Tibial nerve (tissue), 4 donors: ENCODE data around the gene SH2D6. TPM values are rescaled to one million over a fixed set of nuclear protein-coding genes. Genes with fewer than 3 reads are reported as not detected.

Experiments
- DNase-seq, 2 donors: peaks; one replicate each; pipeline ENCODE4 v3.0.0-alpha.2; 2019; ENCODE audit warnings: low spot score in 2 of 2
- H3K27ac ChIP-seq, 4 donors: fragments of 200-600 bp; sonication (generic) in 3 of 4; one replicate each; pipeline ENCODE4 v1.5.1; 2017 to 2019; ENCODE audit warnings: mild to moderate bottlenecking in 1 of 4
- H3K27me3 ChIP-seq, 2 donors: fragments of 200-600 bp; sonication (generic) in 1 of 2; one replicate each; pipeline versions ENCODE4 v1.5.1 to v1.6.0; 2017 to 2019
- H3K36me3 ChIP-seq, 3 donors: fragments of 200-600 bp; sonication (generic); one replicate each; pipeline ENCODE4 v1.5.1; 2018 to 2019
- H3K4me1 ChIP-seq, 4 donors: fragments of 200-600 bp; sonication (generic) in 3 of 4; one replicate each; pipeline ENCODE4 v1.5.1; 2017 to 2019
- H3K4me3 ChIP-seq, 4 donors: fragments of 200-600 bp; sonication (generic) in 3 of 4; one replicate each; pipeline ENCODE4 v1.5.1; 2017 to 2019; ENCODE audit warnings: mild to moderate bottlenecking in 1 of 4, moderate library complexity in 1 of 4
- H3K9me3 ChIP-seq, 4 donors: fragments of 200-600 bp; sonication (generic) in 3 of 4; one replicate each; pipeline ENCODE4 v1.5.1; 2017 to 2019
- CTCF ChIP-seq, 5 experiments: fragments of 200-600 bp in 3 of 5; fragments of 450-650 bp in 2 of 5; sonication (generic) in 3 of 5; IDR thresholded peaks; one replicate each; pipeline ENCODE4 v1.5.1; 2016 to 2019; ENCODE audit warnings: antibody characterized with exemption in 5 of 5, mild to moderate bottlenecking in 3 of 5, moderate library complexity in 2 of 5
- EP300 ChIP-seq, 2 donors: sonication (generic); formaldehyde crosslinking; IDR thresholded peaks; one replicate each; pipeline ENCODE4 v1.6.1; 2017; ENCODE audit warnings: antibody characterized with exemption in 2 of 2, mild to moderate bottlenecking in 1 of 2
- POLR2A ChIP-seq, 2 donors: fragments of 450-650 bp; IDR thresholded peaks; one replicate each; pipeline ENCODE4 v1.6.1; 2017; ENCODE audit warnings: antibody characterized with exemption in 2 of 2, mild to moderate bottlenecking in 2 of 2, moderate library complexity in 2 of 2
- WGBS, 2 donors: methylation state at CpG; one replicate each; pipeline ENCODE4 v1.1.5; 2018; 5-methylcytosine and 5-hydroxymethylcytosine counted together
- total RNA-seq, 4 donors: library from RNA; depleted of rRNA; stranded (reverse); fragments of >200 nt; gene quantifications; one replicate each; pipeline ENCODE4 v1.1.0, GENCODE V29; 2016

Gene SH2D6
- total RNA-seq, 4 donors from 2014 or later, result 1.1 TPM; not detected in 3

- H3K27ac ChIP-seq, result peak overlapping the region; percentile 26 to 97 (median 78)
- no peaks in the 10 kb centered on the region for H3K27me3 ChIP-seq
- WGBS, 2 donors, result 56 to 68% methylated on average over 13 of the region's 13 CpGs
- no peak overlapping the region for H3K4me3 ChIP-seq
- TF ChIP-seq POLR2A (IDR thresholded peaks at IDR 0.05) (no peak), CTCF (IDR thresholded peaks at IDR 0.05) (no peak), EP300 (IDR thresholded peaks at IDR 0.05) (no peak)
- peaks cover 0 to 35% (median 24%) of the 10 kb centered on the region in 4 donors for H3K4me1 ChIP-seq
- no peak for DNase-seq
- no peaks in the 10 kb centered on the region for H3K9me3 ChIP-seq
- no peaks in the 10 kb centered on the region for H3K36me3 ChIP-seq
Observed at GRCh38 chr2:85421260-85422071, 3.0 kb downstream of the SH2D6 start.

GRCh38 chr2:85422072-85422457 lies 3.6 kb downstream of the SH2D6 start:
- no peak for TF ChIP-seq EP300 (IDR thresholded peaks at IDR 0.05)
- TF ChIP-seq CTCF (IDR thresholded peaks at IDR 0.05), result no peak
- no peak for TF ChIP-seq POLR2A (IDR thresholded peaks at IDR 0.05)
- WGBS, 2 donors, result 85 to 92% methylated on average over 2 of the region's 2 CpGs

GRCh38 chr2:85423525-85423924 lies 5.0 kb downstream of the SH2D6 start:
- H3K4me1 ChIP-seq, result peaks cover 0 to 29% (median 20%) of the 10 kb centered on the region in 4 donors
- no peak overlapping the region for H3K27ac ChIP-seq
- TF ChIP-seq POLR2A (IDR thresholded peaks at IDR 0.05), result no peak
- TF ChIP-seq EP300 (IDR thresholded peaks at IDR 0.05), result no peak
- H3K9me3 ChIP-seq, result no peaks in the 10 kb centered on the region
- H3K4me3 ChIP-seq, result no peak overlapping the region
- WGBS, 2 donors, result 74 to 81% methylated on average over 5 of the region's 5 CpGs
- H3K27me3 ChIP-seq, result no peaks in the 10 kb centered on the region
- H3K36me3 ChIP-seq, result no peaks in the 10 kb centered on the region
- DNase-seq, result no peak

More at GRCh38 chr2:85422072-85422457, 3.6 kb downstream of the SH2D6 start:
- H3K9me3 ChIP-seq, result no peaks in the 10 kb centered on the region
- peak overlapping the region in 3 of 4 donors; percentile 70 to 97 (median 87) for H3K27ac ChIP-seq
- peaks cover 0 to 35% (median 24%) of the 10 kb centered on the region in 4 donors for H3K4me1 ChIP-seq
- no peak overlapping the region for H3K4me3 ChIP-seq
- no peak for DNase-seq
- H3K27me3 ChIP-seq, result no peaks in the 10 kb centered on the region
- H3K36me3 ChIP-seq, result no peaks in the 10 kb centered on the region

GRCh38 chr2:85425588-85425987 lies 7.1 kb downstream of the SH2D6 start:
- Histone ChIP-seq H3K27me3 (no peaks in the 10 kb centered on the region), H3K4me3 (no peak overlapping the region), H3K4me1 (peaks cover 0 to 21% (median 10%) of the 10 kb centered on the region in 4 donors), H3K27ac (no peak overlapping the region), H3K9me3 (no peaks in the 10 kb centered on the region), H3K36me3 (no peaks in the 10 kb centered on the region)
- DNase-seq, result no peak
- 90 to 93% methylated on average over 3 of the region's 3 CpGs for WGBS, 2 donors
- TF ChIP-seq POLR2A (IDR thresholded peaks at IDR 0.05), result no peak
- no peak for TF ChIP-seq EP300 (IDR thresholded peaks at IDR 0.05)
- TF ChIP-seq CTCF (IDR thresholded peaks at IDR 0.05), result no peak

GRCh38 chr2:85427300-85427835 lies 8.9 kb downstream of the SH2D6 start:
- TF ChIP-seq EP300 (IDR thresholded peaks at IDR 0.05) (no peak), POLR2A (IDR thresholded peaks at IDR 0.05) (no peak), CTCF (IDR thresholded peaks at IDR 0.05) (no peak)
- no peak for DNase-seq
- Histone ChIP-seq H3K4me3 (no peak overlapping the region), H3K36me3 (no peaks in the 10 kb centered on the region), H3K27ac (no peak overlapping the region), H3K27me3 (no peaks in the 10 kb centered on the region), H3K9me3 (no peaks in the 10 kb centered on the region), H3K4me1 (peaks cover 0 to 23% (median 3%) of the 10 kb centered on the region in 4 donors)
- 58 to 63% methylated on average over 3 of the region's 3 CpGs for WGBS, 2 donors
